Lower leg skin (tissue), 4 donors: ENCODE results near the gene HOXD9. TPM values are rescaled to one million over a fixed set of nuclear protein-coding genes. Genes with fewer than 3 reads are reported as not detected.

Source experiments
- DNase-seq, 2 donors: peaks; one replicate each; pipeline ENCODE4 v3.0.0-alpha.2; 2019; ENCODE audit warnings: low spot score in 2 of 2
- H3K4me3 ChIP-seq: fragments of 200-600 bp; sonication (generic); 2 replicates; pipeline ENCODE4 v1.5.1; 2017; ENCODE audit warnings: mild to moderate bottlenecking, low read depth; ENCODE audit not compliant: poor library complexity, severe bottlenecking
- POLR2A ChIP-seq, 2 donors: fragments of 450-650 bp; IDR thresholded peaks; one replicate each; pipeline ENCODE4 v1.6.1; 2016 to 2017; ENCODE audit warnings: antibody characterized with exemption in 2 of 2, mild to moderate bottlenecking in 1 of 2, moderate library complexity in 1 of 2
- WGBS, 2 donors: methylation state at CpG; one replicate each; pipeline ENCODE4 v1.1.5; 2018; 5-methylcytosine and 5-hydroxymethylcytosine counted together
- intact Hi-C: fragments of 100-400 bp; cut with DNase I; formaldehyde crosslinking; loops from one replicate; pipeline ENCODE4 v1.15.0; 2023; ENCODE audit warnings: low total_unique reads
- total RNA-seq, 4 donors: library from RNA; depleted of rRNA; stranded (reverse); fragments of >200 nt; gene quantifications; one replicate each; pipeline ENCODE4 v1.1.0, GENCODE V29; 2016
- TF ChIP-seq, protein P1 (sequence below), 3 donors: fragments of 450-650 bp; IDR thresholded peaks; one replicate each; pipeline ENCODE4 v1.5.1; 2016; ENCODE audit warnings: antibody characterized with exemption in 3 of 3, mild to moderate bottlenecking in 3 of 3, moderate library complexity in 2 of 3

HOXD9 gene
- total RNA-seq, 4 donors from 2014 or later: 0.89 to 5.3 (median 2.1) TPM

DNA sequence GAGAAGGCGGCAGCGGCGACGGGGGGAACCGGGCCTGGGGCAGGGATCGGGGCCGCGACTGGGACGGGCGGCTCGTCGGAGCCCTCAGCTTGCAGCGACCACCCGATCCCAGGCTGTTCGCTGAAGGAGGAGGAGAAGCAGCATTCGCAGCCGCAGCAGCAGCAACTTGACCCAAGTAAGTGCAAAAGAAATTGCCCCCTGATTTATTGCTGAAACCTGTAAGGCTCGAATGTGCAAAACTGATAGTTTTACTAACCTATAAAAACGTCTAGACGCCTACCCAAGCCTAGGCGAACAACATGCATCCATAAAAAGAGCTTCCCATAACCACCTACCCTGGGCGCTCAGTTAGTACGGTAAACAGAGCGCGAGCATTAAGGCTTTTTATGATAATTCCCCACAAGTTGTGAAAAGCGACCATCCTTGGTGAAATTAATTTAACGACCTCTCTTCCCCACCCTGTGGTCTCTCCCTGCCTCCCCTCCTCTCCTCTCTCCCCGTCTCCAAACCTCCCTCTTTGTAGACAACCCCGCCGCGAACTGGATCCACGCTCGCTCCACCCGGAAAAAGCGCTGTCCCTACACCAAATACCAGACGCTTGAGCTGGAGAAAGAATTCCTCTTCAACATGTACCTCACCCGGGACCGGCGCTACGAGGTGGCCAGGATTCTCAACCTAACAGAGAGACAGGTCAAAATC lies 1.0 kb downstream of the HOXD9 start:
- H3K4me3 ChIP-seq: peak overlapping the region; percentile 38
- 18 to 22% methylated on average over 26 to 35 of the region's 40 CpGs for WGBS, 2 donors
- TF ChIP-seq, protein P1, sequence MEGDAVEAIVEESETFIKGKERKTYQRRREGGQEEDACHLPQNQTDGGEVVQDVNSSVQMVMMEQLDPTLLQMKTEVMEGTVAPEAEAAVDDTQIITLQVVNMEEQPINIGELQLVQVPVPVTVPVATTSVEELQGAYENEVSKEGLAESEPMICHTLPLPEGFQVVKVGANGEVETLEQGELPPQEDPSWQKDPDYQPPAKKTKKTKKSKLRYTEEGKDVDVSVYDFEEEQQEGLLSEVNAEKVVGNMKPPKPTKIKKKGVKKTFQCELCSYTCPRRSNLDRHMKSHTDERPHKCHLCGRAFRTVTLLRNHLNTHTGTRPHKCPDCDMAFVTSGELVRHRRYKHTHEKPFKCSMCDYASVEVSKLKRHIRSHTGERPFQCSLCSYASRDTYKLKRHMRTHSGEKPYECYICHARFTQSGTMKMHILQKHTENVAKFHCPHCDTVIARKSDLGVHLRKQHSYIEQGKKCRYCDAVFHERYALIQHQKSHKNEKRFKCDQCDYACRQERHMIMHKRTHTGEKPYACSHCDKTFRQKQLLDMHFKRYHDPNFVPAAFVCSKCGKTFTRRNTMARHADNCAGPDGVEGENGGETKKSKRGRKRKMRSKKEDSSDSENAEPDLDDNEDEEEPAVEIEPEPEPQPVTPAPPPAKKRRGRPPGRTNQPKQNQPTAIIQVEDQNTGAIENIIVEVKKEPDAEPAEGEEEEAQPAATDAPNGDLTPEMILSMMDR (IDR thresholded peaks at IDR 0.05): no peak
- no peak for TF ChIP-seq POLR2A (IDR thresholded peaks at IDR 0.05)
- DNase-seq: peak in 1 of 2 donors; percentile 87
- intact Hi-C loops: loop anchor here (5.0 to 10.0 kb wide), 2 partner anchors 514 to 1031 kb away; no protein-coding TSS in a partner anchor

DNA sequence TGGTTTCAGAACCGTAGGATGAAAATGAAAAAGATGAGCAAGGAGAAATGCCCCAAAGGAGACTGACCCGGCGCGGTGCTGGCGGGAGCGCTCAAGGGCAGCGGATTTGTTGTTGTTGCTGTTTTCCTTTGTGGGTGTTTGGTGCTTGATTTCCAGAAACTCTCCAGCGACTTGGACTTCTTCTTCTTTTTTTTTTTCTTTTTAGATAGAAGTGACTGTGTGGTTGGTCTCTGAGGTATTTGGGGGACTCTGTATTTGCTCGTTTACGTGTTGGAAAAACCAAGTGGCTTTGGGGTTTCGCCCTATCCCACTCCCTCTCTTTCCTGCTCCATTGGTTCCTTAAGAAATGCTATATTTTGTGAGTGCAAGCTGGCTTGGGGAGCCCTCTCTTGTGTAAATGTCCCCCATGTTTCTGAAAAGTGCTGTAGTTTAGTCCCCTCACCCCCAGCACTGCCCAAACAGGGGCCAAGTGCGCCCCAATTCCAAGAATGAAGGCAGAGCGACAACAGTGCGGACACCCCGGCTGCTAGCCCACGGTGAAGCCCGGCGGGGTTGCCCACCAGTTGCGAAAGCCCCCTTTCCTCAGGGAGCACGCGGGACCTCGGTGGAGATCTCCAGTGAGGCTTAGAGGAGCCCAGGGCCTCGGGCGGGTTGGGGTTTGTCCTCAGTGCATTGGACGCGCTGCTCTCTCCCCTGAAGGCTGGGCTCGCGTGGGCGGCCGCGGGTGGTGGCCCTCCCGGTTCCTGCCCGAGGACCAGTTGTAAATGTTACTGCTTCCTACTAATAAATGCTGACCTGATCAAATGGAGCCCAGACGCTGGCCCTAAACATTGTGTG lies 1.8 kb downstream of the HOXD9 start:
- TF ChIP-seq POLR2A (IDR thresholded peaks at IDR 0.05): no peak
- TF ChIP-seq, protein P1 (IDR thresholded peaks at IDR 0.05): no peak
- intact Hi-C loops: loop anchor here (5.0 to 10.0 kb wide), 2 partner anchors 513 to 1030 kb away; no protein-coding TSS in a partner anchor
- WGBS, 2 donors: 41 to 59% methylated on average over 33 to 34 of the region's 34 CpGs
- no peak overlapping the region for H3K4me3 ChIP-seq
- DNase-seq: peak in 1 of 2 donors; percentile 84

DNA sequence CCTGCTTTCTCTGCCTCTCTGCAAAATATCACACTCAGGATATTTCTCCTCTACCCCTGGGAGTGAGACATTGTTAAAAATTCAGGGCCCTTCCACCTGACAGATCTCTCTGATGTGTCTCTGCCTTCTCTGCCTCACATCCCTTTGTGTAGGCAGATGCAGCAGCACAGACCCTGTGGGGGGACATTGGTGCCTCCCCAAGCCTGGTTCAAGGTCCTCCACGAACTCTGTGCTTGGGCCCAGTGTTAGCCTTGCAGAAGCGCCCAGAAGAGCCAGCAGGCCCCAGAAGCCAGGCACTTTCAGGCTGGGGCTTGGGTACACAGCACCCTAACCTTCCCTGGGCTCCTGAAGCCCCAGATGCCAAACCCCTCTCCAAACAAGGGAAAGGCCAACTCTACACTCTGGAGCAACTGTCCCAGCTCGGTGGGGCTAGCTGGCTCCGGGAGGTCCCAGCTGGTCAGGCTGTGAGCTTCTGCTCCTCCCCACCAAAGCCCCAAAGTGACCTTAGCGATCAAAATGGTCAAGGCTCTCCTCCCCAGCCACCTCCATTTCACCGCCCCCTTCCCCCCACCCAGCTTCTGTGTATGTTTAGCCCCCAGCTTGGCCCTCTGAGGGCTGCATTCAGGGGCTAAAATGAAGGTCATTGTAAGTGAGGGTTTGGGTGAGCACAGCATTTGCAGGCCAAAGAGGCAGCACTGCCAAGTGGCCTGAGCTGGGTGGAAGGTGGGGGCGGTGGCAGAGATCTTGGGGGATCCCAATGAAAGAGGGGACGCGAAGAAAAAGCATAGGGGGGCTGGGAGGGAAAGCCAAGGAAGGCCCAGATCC lies 2.6 kb downstream of the HOXD9 start:
- 58 to 72% methylated on average over 9 of the region's 9 CpGs for WGBS, 2 donors
- no peak overlapping the region for H3K4me3 ChIP-seq
- peak in 1 of 2 donors; percentile 71 for DNase-seq
- intact Hi-C loops: loop anchor here (5.0 to 10.0 kb wide), 2 partner anchors 512 to 1030 kb away; no protein-coding TSS in a partner anchor
- TF ChIP-seq, protein P1 (IDR thresholded peaks at IDR 0.05): no peak
- no peak for TF ChIP-seq POLR2A (IDR thresholded peaks at IDR 0.05)

DNA sequence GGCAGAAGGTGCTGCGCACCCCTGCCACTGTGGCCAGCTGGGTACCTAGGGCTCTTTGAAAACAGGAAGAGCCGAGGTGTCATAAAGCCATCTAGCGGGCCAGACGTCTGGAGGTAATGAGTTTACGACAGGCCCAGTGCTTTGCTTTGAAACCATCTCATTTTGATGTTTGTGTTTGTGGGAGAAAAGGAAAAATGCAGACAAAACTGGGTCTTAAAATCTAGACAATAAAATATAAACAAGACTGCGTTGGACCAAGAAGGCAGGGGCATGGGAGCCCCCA lies 3.2 kb downstream of the HOXD9 start:
- WGBS, 2 donors: 42 to 58% methylated on average over 6 of the region's 6 CpGs
- TF ChIP-seq, protein P1 (IDR thresholded peaks at IDR 0.05): no peak
- TF ChIP-seq POLR2A (IDR thresholded peaks at IDR 0.05): no peak
- no peak for DNase-seq
- H3K4me3 ChIP-seq: no peak overlapping the region
- intact Hi-C loops: loop anchor here (10.0 kb wide), 1 partner anchor 1029 kb away; no protein-coding TSS in a partner anchor

DNA sequence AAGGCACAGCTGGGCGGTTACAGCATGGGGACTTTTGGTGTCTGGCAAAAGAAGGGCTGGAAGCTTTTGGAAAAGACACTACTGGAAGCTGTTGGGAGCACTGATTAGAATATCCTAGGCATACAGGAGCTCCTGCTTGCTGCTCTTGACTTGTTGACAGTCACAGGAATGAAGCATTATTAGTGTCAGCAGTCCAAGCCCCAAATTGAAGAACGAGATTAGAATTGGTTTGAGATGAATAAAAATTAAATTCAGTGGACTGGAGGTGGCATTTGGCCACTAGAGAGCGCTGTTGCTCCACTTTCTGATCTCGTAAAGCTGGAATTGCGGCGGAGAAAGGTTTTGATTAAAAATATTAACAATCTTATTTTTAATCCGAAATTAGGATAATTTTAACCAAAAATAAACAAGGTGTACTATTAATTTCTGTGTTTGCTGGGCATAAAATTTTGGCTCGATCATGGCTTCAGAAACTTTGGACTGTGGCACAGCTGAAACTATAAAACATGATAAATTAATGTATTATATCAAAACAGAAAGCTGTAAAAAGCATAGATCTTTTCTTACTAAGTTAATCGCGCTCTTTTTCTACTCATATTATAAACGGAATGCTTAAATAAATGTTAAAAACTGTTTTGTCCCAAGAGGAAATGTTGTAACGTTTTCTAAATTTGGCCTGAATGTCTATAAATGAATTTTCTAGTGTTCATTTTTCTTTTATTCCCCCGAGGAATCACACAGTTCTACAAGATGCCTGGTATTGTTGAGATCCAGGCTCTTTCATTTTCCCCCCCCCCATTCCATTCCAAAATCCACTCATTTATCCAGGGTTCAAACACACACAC lies 4.6 kb downstream of the HOXD9 start:
- WGBS, 2 donors: 7% methylated on average over 13 of the region's 13 CpGs

More for the DNA sequence above, 4.6 kb downstream of the HOXD9 start:
- DNase-seq: peak; percentile 63 to 95
- H3K4me3 ChIP-seq: no peak overlapping the region
- intact Hi-C loops: loop anchor here (10.0 kb wide), 1 partner anchor 1028 kb away; no protein-coding TSS in a partner anchor
- TF ChIP-seq POLR2A (IDR thresholded peaks at IDR 0.05): no peak
- TF ChIP-seq, protein P1 (IDR thresholded peaks at IDR 0.05): peak in 2 of 3 donors; percentile 3 to 61
